Peyer's patch (tissue), 4 donors: ENCODE measurements around the gene NGRN.

Experiments used
- POLR2A ChIP-seq, 2 donors: fragments of 450-650 bp; IDR thresholded peaks; one replicate each; pipeline ENCODE4 v1.5.1; 2017; ENCODE audit warnings: antibody characterized with exemption in 2 of 2, mild to moderate bottlenecking in 2 of 2, moderate library complexity in 2 of 2
- TF ChIP-seq, protein P1 (sequence below), 6 experiments: fragments of 450-650 bp in 4 of 6; fragments of 200-600 bp in 2 of 6; sonication (generic) in 1 of 6; IDR thresholded peaks; one replicate each; pipeline ENCODE4 v1.5.1; 2017 to 2019; ENCODE audit warnings: antibody characterized with exemption in 6 of 6, mild to moderate bottlenecking in 3 of 6, moderate library complexity in 1 of 6

DNA sequence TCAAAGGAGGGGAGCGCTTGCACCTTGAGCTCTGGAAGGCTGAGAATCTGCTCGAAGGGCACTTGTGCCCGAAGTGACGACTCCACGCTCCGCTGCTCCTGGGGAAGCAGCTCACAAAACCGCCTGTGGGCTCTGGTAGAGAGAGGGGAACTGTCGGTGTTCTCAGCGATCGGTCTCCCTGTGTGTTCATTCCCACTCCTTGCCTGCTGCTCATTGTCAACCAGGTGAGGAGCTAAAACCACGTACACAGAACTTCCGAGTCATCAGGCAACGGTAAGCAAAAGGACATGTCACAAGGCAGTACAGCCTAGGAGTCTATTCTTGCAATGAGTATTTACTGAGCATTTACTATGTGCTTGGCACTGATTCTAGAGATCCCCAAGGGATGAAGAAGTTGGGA is 33.3 kb upstream of the NGRN start:
- TF ChIP-seq, protein P1, sequence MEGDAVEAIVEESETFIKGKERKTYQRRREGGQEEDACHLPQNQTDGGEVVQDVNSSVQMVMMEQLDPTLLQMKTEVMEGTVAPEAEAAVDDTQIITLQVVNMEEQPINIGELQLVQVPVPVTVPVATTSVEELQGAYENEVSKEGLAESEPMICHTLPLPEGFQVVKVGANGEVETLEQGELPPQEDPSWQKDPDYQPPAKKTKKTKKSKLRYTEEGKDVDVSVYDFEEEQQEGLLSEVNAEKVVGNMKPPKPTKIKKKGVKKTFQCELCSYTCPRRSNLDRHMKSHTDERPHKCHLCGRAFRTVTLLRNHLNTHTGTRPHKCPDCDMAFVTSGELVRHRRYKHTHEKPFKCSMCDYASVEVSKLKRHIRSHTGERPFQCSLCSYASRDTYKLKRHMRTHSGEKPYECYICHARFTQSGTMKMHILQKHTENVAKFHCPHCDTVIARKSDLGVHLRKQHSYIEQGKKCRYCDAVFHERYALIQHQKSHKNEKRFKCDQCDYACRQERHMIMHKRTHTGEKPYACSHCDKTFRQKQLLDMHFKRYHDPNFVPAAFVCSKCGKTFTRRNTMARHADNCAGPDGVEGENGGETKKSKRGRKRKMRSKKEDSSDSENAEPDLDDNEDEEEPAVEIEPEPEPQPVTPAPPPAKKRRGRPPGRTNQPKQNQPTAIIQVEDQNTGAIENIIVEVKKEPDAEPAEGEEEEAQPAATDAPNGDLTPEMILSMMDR (IDR thresholded peaks at IDR 0.05) = no peak
- TF ChIP-seq POLR2A (IDR thresholded peaks at IDR 0.05) = no peak
